ENCODE measurements around the gene CFAP54.

Gene CFAP54

GRCh38 chr12:96752211-96752610 is 262.8 kb downstream of the CFAP54 start:
- DNase-seq (ENCODE audit: low read depth) = no peak

- no peak for DNase-seq (ENCODE audit: low read depth)
These were observed 276.9 kb downstream of the CFAP54 start for GRCh38 chr12:96766232-96766631.

GRCh38 chr12:96769400-96769799 is 280.0 kb downstream of the CFAP54 start:
- no peak for DNase-seq (ENCODE audit: low read depth)

GRCh38 chr12:96770219-96771102 is 281.1 kb downstream of the CFAP54 start:
- DNase-seq (ENCODE audit: low read depth) = no peak

- no peak for DNase-seq (ENCODE audit: low read depth)
These were observed 283.7 kb downstream of the CFAP54 start for GRCh38 chr12:96773031-96773430.

- peak; percentile 10 for DNase-seq (ENCODE audit: low read depth)
These were observed 285.3 kb downstream of the CFAP54 start for GRCh38 chr12:96774496-96775256.

GRCh38 chr12:96776908-96777307 is 287.5 kb downstream of the CFAP54 start:
- no peak for DNase-seq (ENCODE audit: low read depth)

- DNase-seq (ENCODE audit: low read depth) = no peak
These were observed 291.0 kb downstream of the CFAP54 start for GRCh38 chr12:96780330-96780729.

- no peak for DNase-seq (ENCODE audit: low read depth)
These were observed 297.4 kb downstream of the CFAP54 start for GRCh38 chr12:96786791-96787190.

- no peak for DNase-seq (ENCODE audit: low read depth)
These were observed 314.6 kb downstream of the CFAP54 start for GRCh38 chr12:96803969-96804368.

- no peak for DNase-seq (ENCODE audit: low read depth)
These were observed 316.9 kb downstream of the CFAP54 start for GRCh38 chr12:96806272-96806671.

GRCh38 chr12:96807741-96808140 is 318.4 kb downstream of the CFAP54 start:
- DNase-seq (ENCODE audit: low read depth) = no peak

- no peak for DNase-seq (ENCODE audit: low read depth)
These were observed 319.2 kb downstream of the CFAP54 start for GRCh38 chr12:96808587-96808986.

- no peak for DNase-seq (ENCODE audit: low read depth)
These were observed 320.1 kb downstream of the CFAP54 start for GRCh38 chr12:96809522-96809921.

- DNase-seq (ENCODE audit: low read depth) = no peak
These were observed 320.7 kb downstream of the CFAP54 start for GRCh38 chr12:96810057-96810456.

- no peak for DNase-seq (ENCODE audit: low read depth)
These were observed 321.1 kb downstream of the CFAP54 start for GRCh38 chr12:96810477-96810876.

GRCh38 chr12:96811083-96811482 is 321.7 kb downstream of the CFAP54 start:
- peak; percentile 91 for DNase-seq (ENCODE audit: low read depth)

GRCh38 chr12:96812153-96812552 is 322.8 kb downstream of the CFAP54 start:
- no peak for DNase-seq (ENCODE audit: low read depth)

GRCh38 chr12:96814200-96814599 is 324.8 kb downstream of the CFAP54 start:
- peak; percentile 40 for DNase-seq (ENCODE audit: low read depth)

GRCh38 chr12:96821592-96821991 is 332.2 kb downstream of the CFAP54 start:
- DNase-seq (ENCODE audit: low read depth) = no peak

- no peak for DNase-seq (ENCODE audit: low read depth)
These were observed 333.3 kb downstream of the CFAP54 start for GRCh38 chr12:96822641-96823040.

- DNase-seq (ENCODE audit: low read depth) = no peak
These were observed 334.9 kb downstream of the CFAP54 start for GRCh38 chr12:96824074-96824837.

Data from iris pigment epithelial cell (primary cell).